ENCODE measurements around the gene BCKDHA.
A peak's percentile ranks its signal among the peaks of the same experiment; 100 is the strongest.

Gene BCKDHA

GRCh38 chr19:41392775-41393174 lies 4.8 kb upstream of the BCKDHA start:
- Histone ChIP-seq H3K27me3 (ENCODE audit: insufficient read depth, poor library complexity, severe bottlenecking) (no peaks in the 10 kb centered on the region), H3K27ac (replicated peaks) (no peak overlapping the region), H3K4me3 (replicated peaks; ENCODE audit: insufficient read depth, low read length) (no peak overlapping the region)
- TF ChIP-seq REST (IDR thresholded peaks at IDR 0.05; ENCODE audit: insufficient replicate concordance, low read depth) (no peak), GABPA (IDR thresholded peaks at IDR 0.05; ENCODE audit: low read depth) (no peak), SPI1 (IDR thresholded peaks at IDR 0.05; ENCODE audit: borderline replicate concordance, low read depth) (no peak), POLR2AphosphoS5 (IDR thresholded peaks at IDR 0.05; ENCODE audit: low read depth) (no peak), CTCF (IDR thresholded peaks at IDR 0.05; ENCODE audit: insufficient read depth, low read length) (no peak)
- no peak for DNase-seq (ENCODE audit: low read depth in 1 of 2, low spot score in 1 of 2)

GRCh38 chr19:41395355-41395754 lies 2.3 kb upstream of the BCKDHA start:
- no peaks in the 10 kb centered on the region for H3K27me3 ChIP-seq (ENCODE audit: insufficient read depth, poor library complexity, severe bottlenecking)
- no peak for DNase-seq (ENCODE audit: low read depth in 1 of 2, low spot score in 1 of 2)
- peak overlapping the region; percentile 69; the same call in 1 of the 2 replicates for H3K4me3 ChIP-seq (replicated peaks; ENCODE audit: insufficient read depth, low read length)
- TF ChIP-seq POLR2AphosphoS5 (IDR thresholded peaks at IDR 0.05; ENCODE audit: low read depth) (no peak), REST (IDR thresholded peaks at IDR 0.05; ENCODE audit: insufficient replicate concordance, low read depth) (no peak), SPI1 (IDR thresholded peaks at IDR 0.05; ENCODE audit: borderline replicate concordance, low read depth) (no peak), GABPA (IDR thresholded peaks at IDR 0.05; ENCODE audit: low read depth) (no peak), CTCF (IDR thresholded peaks at IDR 0.05; ENCODE audit: insufficient read depth, low read length) (no peak)
- no peak overlapping the region for H3K27ac ChIP-seq (replicated peaks)

GRCh38 chr19:41398050-41398418 lies 416 bp downstream of the BCKDHA start:
- Histone ChIP-seq H3K27ac (replicated peaks) (peak overlapping the region; percentile 98), H3K4me3 (replicated peaks; ENCODE audit: insufficient read depth, low read length) (peak overlapping the region; percentile 79), H3K27me3 (ENCODE audit: insufficient read depth, poor library complexity, severe bottlenecking) (no peaks in the 10 kb centered on the region)
- TF ChIP-seq POLR2AphosphoS5 (IDR thresholded peaks at IDR 0.05; ENCODE audit: low read depth): no peak
- no peak for TF ChIP-seq SPI1 (IDR thresholded peaks at IDR 0.05; ENCODE audit: borderline replicate concordance, low read depth)
- TF ChIP-seq GABPA (IDR thresholded peaks at IDR 0.05; ENCODE audit: low read depth): no peak
- no peak for TF ChIP-seq CTCF (IDR thresholded peaks at IDR 0.05; ENCODE audit: insufficient read depth, low read length)
- no peak for TF ChIP-seq REST (IDR thresholded peaks at IDR 0.05; ENCODE audit: insufficient replicate concordance, low read depth)
- DNase-seq (ENCODE audit: low read depth in 1 of 2, low spot score in 1 of 2): no peak
